Measurements from ENCODE around the gene MOAP1.
A peak's percentile ranks its signal among the peaks of the same experiment; 100 is the strongest.
"Not testable (repeated sequence)": the region's sequence is repeated elsewhere in the genome, so short reads cannot be mapped to it uniquely, and the experiment has no call there.

Gene MOAP1

GRCh38 chr14:93184391-93185348 is at the start of gene MOAP1, which contains the start of gene LYSET:
MOAP1 (minus strand) TSS chr14:93184897; CDS start chr14:93184242, 655 bp downstream.
LYSET (plus strand) TSS chr14:93185317; CDS start chr14:93185406, 89 bp downstream.
- peak; percentile 80 for DNase-seq

- DNase-seq, result not testable (repeated sequence)
These were observed 48.4 kb upstream of the MOAP1 start for GRCh38 chr14:93233078-93233477.

GRCh38 chr14:93232159-93232558 is 47.5 kb upstream of the MOAP1 start:
- DNase-seq, result no peak

GRCh38 chr14:93231129-93231979 is 46.7 kb upstream of the MOAP1 start:
- DNase-seq, result peak; percentile 60

GRCh38 chr14:93230539-93230938 is 45.8 kb upstream of the MOAP1 start:
- no peak for DNase-seq

GRCh38 chr14:93228550-93228949 is 43.9 kb upstream of the MOAP1 start:
- no peak for DNase-seq

GRCh38 chr14:93223565-93223964 is 38.9 kb upstream of the MOAP1 start:
- DNase-seq, result no peak

- no peak for DNase-seq
These were observed 35.8 kb upstream of the MOAP1 start for GRCh38 chr14:93220509-93220908.

- DNase-seq, result peak; percentile 46
These were observed 34.5 kb upstream of the MOAP1 start for GRCh38 chr14:93219103-93219726.

GRCh38 chr14:93214598-93214997 is 29.9 kb upstream of the MOAP1 start:
- no peak for DNase-seq

- DNase-seq, result no peak
These were observed 27.7 kb upstream of the MOAP1 start for GRCh38 chr14:93212432-93212831.

GRCh38 chr14:93207468-93208308 is 23.0 kb upstream of the MOAP1 start:
- DNase-seq, result peak; percentile 51

GRCh38 chr14:93206793-93207467 is 22.2 kb upstream of the MOAP1 start, which contains the start of the genes GON7 and UBR7:
GON7 (minus strand) TSS chr14:93207065; CDS start chr14:93207037, 28 bp downstream.
UBR7 (plus strand) TSS chr14:93207256; CDS start chr14:93207292, 36 bp downstream.
- DNase-seq, result peak; percentile 95

GRCh38 chr14:93201155-93201704 is 16.5 kb upstream of the MOAP1 start:
- DNase-seq, result no peak

- DNase-seq, result no peak
These were observed 15.9 kb upstream of the MOAP1 start for GRCh38 chr14:93200553-93200952.

- DNase-seq, result no peak
These were observed 14.3 kb upstream of the MOAP1 start for GRCh38 chr14:93199031-93199430.

GRCh38 chr14:93195316-93195999 is 10.8 kb upstream of the MOAP1 start:
- DNase-seq, result no peak

GRCh38 chr14:93186956-93187355 is 2.3 kb upstream of the MOAP1 start:
- DNase-seq, result no peak

GRCh38 chr14:93186466-93186865 is 1.8 kb upstream of the MOAP1 start:
- DNase-seq, result no peak

GRCh38 chr14:93185349-93185720 is 638 bp upstream of the MOAP1 start:
- DNase-seq, result no peak

All from NCI-H146 (cell line).